Lower leg skin (tissue), 4 donors: ENCODE results near the gene STXBP2. TPM values are rescaled to one million over a fixed set of nuclear protein-coding genes. Genes with fewer than 3 reads are reported as not detected.

Experiments used
- DNase-seq, 2 donors: peaks; one replicate each; pipeline ENCODE4 v3.0.0-alpha.2; 2019; ENCODE audit warnings: low spot score in 2 of 2
- H3K4me3 ChIP-seq: fragments of 200-600 bp; sonication (generic); 2 replicates; pipeline ENCODE4 v1.5.1; 2017; ENCODE audit warnings: mild to moderate bottlenecking, low read depth; ENCODE audit not compliant: poor library complexity, severe bottlenecking
- CTCF ChIP-seq, 3 donors: fragments of 450-650 bp; IDR thresholded peaks; one replicate each; pipeline ENCODE4 v1.5.1; 2016; ENCODE audit warnings: antibody characterized with exemption in 3 of 3, mild to moderate bottlenecking in 3 of 3, moderate library complexity in 2 of 3
- POLR2A ChIP-seq, 2 donors: fragments of 450-650 bp; IDR thresholded peaks; one replicate each; pipeline ENCODE4 v1.6.1; 2016 to 2017; ENCODE audit warnings: antibody characterized with exemption in 2 of 2, mild to moderate bottlenecking in 1 of 2, moderate library complexity in 1 of 2
- WGBS, 2 donors: methylation state at CpG; one replicate each; pipeline ENCODE4 v1.1.5; 2018; 5-methylcytosine and 5-hydroxymethylcytosine counted together
- intact Hi-C: fragments of 100-400 bp; cut with DNase I; formaldehyde crosslinking; loops from one replicate; pipeline ENCODE4 v1.15.0; 2023; ENCODE audit warnings: low total_unique reads
- total RNA-seq, 4 donors: library from RNA; depleted of rRNA; stranded (reverse); fragments of >200 nt; gene quantifications; one replicate each; pipeline ENCODE4 v1.1.0, GENCODE V29; 2016

STXBP2 gene
- total RNA-seq, 4 donors from 2014 or later = 43.8 to 109 (median 69.9) TPM

DNA sequence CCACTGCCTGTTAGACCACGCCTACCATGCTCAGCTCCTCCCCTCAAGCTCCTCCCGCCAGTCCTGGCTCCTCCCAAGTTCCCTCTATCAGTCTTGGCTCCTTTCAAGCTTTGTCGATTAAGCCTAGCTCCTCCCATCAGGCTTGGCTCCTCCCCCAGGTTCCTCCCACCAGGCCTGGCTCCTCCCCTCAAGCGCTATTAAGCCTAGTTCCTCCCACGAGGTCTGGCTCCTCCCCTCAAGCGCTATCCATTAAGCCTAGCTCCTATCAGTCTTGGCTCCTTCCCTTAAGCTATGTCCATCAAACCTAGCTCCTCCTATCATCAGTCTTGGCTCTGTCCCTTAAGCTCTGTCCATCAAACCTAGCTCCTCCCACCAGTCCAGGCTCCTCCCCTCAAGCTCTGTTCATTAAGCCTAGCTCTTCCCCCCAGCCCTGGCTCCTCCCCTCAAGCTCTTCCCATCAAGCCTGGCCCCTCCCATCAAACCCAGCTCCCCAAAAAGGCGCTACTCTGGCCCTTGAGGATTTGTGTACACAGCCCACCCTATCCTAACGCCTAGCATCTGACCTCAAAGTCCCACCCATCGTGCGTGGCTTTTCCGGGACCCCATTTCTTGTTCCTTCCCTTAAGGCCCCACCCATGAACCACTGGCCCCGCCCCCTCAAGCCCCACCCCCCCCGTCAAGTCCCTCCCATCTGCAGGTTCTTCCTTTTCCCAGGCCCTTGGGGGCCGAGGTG, 31.3 kb upstream of the STXBP2 start:
- DNase-seq = no peak
- TF ChIP-seq POLR2A (IDR thresholded peaks at IDR 0.05) (no peak), CTCF (IDR thresholded peaks at IDR 0.05) (no peak)
- intact Hi-C loops = no loop called here
- H3K4me3 ChIP-seq = no peak overlapping the region
- 72 to 78% methylated on average over 14 of the region's 14 CpGs for WGBS, 2 donors

GRCh38 chr19:7606289-7606688, 30.6 kb upstream of the STXBP2 start:
- intact Hi-C loops = no loop called here
- 87 to 88% methylated on average over 13 to 17 of the region's 17 CpGs for WGBS, 2 donors
- TF ChIP-seq POLR2A (IDR thresholded peaks at IDR 0.05) (no peak), CTCF (IDR thresholded peaks at IDR 0.05) (no peak)
- no peak for DNase-seq
- no peak overlapping the region for H3K4me3 ChIP-seq

DNA sequence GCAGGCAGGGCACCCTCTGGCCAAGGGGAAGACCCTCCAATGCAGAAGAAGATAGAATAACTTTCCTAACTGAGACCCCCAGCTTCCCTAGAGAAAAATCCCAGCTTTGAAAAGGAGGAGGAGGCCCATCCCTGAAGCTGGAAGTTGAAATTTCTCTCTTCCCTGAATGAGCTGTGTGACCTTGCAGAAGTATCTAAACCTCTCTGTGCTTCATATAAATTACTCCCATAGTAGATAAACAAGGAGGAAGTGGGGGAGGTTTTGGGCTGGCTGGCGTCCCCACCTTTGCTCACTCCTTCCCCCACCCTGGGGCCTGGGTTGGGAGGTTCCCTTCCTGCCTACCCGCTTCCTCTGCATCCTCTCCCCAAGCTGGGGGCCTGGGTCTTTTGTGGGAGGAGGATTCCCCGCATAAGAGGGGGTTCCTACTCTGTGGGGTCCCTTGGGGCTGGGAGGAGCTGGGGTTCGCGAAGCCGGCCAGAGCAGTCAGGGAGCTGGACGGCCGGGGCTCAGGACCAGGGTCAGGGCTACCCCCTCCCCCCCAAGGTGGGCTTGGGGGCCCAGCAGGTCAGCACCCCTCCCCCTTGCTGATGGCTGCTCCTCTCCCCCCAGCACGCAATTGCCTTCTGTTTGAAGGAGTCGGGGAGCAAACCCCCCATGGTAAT, 29.6 kb upstream of the STXBP2 start:
- intact Hi-C loops = no loop called here
- no peak for DNase-seq
- 78 to 83% methylated on average over 9 to 10 of the region's 10 CpGs for WGBS, 2 donors
- H3K4me3 ChIP-seq = no peak overlapping the region
- no peak for TF ChIP-seq POLR2A (IDR thresholded peaks at IDR 0.05)

DNA sequence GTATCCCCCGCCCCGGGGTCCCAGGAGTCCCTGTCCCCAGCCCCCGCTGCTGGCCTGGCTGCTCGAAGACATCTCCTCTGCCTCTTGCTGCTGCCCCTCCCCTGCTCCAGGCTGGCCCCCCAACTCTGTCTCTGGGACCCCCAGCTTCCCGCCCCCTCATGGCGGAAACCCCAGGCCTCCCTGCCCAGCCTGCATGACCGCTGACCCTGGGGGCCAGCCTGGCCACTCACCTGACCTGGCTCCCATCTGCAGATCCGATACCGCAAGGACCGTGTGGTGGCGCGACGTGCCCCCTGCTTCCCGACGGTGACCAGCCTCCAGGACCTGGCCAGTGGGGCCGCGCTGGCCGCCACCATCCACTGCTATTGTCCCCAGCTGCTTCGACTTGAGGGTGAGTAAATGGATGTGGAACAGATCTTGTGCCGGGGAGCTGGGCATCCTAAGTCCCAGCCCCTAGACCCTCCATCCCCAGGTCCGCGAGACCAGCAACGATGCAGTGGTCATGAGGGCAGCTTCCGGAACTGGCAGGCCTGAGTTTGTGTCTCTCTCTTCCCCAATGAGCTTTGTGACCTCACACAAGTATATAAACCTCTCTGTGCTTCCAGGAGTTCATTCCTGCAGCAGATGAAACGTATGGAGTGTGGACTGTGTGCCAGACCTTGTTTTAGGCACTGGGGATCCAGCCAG, 28.9 kb upstream of the STXBP2 start:
- H3K4me3 ChIP-seq = no peak overlapping the region
- intact Hi-C loops = no loop called here
- no peak for DNase-seq
- WGBS, 2 donors = 91 to 93% methylated on average over 19 to 24 of the region's 25 CpGs
- TF ChIP-seq POLR2A (IDR thresholded peaks at IDR 0.05) = no peak

DNA sequence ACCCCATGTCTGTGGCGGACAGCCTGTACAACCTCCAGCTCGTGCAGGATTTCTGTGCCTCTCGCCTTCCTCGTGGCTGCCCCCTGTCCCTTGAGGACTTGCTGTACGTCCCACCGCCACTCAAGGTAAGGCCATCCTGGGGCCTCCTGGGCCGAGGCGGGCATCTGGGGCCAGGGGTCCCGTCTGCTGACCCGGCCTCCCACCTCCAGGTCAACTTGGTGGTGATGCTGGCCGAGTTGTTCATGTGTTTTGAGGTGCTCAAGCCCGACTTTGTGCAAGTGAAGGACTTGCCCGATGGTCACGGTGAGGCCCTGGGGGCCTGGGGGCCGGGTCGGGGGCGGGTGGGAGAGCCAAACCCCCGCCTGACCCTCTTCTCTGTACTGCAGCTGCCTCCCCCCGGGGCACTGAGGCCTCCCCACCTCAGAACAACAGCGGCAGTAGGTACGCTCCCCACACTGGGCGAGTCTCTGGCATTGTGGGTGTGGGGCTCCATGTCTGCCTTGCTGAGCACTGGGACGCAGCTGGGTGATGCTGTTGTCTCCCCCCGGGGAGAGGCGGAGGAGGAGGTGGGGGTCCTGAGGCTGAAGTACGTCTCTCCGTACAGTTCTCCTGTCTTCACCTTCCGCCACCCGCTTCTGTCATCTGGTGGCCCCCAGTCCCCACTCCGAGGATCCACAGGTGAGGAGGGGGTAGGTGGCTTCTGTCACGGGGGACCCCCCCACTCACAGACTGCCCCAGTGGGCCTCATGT, 26.2 kb upstream of the STXBP2 start:
- 84% methylated on average over 29 to 30 of the region's 31 CpGs for WGBS, 2 donors
- intact Hi-C loops = no loop called here
- H3K4me3 ChIP-seq = no peak overlapping the region
- TF ChIP-seq POLR2A (IDR thresholded peaks at IDR 0.05) = no peak
- TF ChIP-seq CTCF (IDR thresholded peaks at IDR 0.05) = no peak
- DNase-seq = no peak

- no peak for TF ChIP-seq CTCF (IDR thresholded peaks at IDR 0.05)
- TF ChIP-seq POLR2A (IDR thresholded peaks at IDR 0.05) = no peak
- intact Hi-C loops = no loop called here
- no peak for DNase-seq
These were observed 25.2 kb upstream of the STXBP2 start for GRCh38 chr19:7611541-7612279.

More at GRCh38 chr19:7611541-7612279, 25.2 kb upstream of the STXBP2 start:
- no peak overlapping the region for H3K4me3 ChIP-seq
- 89 to 94% methylated on average over 31 of the region's 41 CpGs for WGBS, 2 donors
